Stimulated activated CD8-positive, alpha-beta memory T cell treated with anti-CD3 and anti-CD28 coated beads, Interleukin-7, amount 100 ng/mL, for 48 hours (primary cell): ENCODE measurements around the gene BPIFA1.

ENCODE experiments used
- DNase-seq, 2 donors: peaks; one replicate each; pipeline ENCODE4 v3.0.0-alpha.2; 2020; ENCODE audit warnings: low read depth in 1 of 2; ENCODE audit errors: extremely low read depth in 1 of 2

Gene BPIFA1

DNA sequence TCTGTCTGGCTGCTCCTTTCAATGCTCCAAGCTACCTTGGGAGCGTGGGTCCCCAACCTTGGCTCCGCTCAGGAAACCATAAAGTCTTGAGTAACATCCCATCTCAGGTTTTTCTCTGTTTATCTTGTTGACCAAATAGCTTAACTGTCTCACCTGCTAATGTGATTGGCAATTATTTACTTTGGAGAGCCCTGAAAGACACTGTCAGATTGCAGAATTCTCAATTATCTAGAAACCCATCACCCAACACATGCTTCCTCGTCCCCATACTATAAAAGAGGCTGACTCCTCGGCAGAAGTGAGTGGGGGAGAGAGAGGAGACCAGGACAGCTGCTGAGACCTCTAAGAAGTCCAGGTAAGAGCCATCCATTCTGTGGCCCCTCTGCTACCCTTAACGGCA is at the start of gene BPIFA1:
Gene BPIFA1, plus strand, starts transcription at position 301 of the 400 bp plus-strand sequence. CDS start 1,716 bp downstream, outside the sequence.
- DNase-seq, result no peak

DNA sequence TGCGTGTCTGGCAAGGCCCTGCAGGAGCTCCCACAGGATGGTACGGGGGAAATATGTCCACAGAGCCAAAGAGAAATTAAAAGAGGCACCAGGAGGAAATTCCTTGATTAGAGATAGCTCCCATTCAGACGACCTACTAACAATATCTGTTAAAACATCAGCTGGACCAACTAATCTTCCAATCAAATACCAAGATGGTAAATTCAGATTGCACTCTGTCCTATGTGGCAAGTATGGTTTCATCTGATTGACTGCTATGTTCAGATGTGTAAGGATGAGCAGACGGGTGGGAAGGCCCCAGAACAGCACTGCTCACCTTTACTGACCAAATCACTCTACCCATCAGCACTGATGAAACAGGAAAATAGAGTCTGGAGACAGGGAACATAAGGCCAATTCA is 48.3 kb upstream of the BPIFA1 start:
- DNase-seq, result no peak

DNA sequence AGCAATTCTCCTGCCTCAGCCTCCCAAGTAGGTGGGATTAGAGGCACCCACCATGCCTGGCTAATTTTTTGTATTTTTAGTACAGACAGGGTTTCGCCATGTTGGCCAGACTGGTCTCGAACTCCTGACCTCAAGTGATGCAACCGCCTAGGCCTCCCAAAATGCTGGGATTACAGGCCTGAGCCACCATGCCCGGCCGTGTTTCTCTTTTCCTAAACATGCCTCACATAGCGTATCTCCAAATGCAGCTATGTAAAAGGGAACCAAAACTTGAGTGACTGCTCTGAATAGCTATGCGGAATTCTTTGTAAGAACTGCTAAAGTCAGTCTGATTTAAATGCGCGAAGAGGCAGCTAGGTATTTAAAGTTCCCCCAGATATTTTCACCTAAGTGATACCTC is 47.4 kb upstream of the BPIFA1 start:
- no peak for DNase-seq

DNA sequence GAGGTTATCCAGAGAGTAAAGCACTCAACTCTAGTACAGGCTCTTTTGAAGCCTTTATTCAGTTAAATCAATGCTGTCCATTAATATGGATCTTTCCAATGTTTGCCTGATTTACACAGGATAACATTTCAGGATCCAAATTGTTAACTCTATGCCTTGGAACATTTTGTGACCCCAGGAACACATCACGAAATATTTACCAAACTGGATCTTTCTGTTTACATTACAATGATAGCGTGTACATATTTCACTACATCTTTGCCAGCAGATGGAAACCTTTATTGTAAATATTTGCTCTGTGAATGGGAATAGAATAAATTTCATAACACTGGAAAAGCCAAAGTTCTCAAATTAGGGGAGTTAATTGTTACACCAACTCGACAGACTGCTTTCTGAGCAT is 44.3 kb upstream of the BPIFA1 start:
- DNase-seq, result no peak

- no peak for DNase-seq
These were observed 43.8 kb upstream of the BPIFA1 start for GRCh38 chr20:33191955-33192354.

- DNase-seq, result no peak
These were observed 42.8 kb upstream of the BPIFA1 start for GRCh38 chr20:33192912-33193501.

GRCh38 chr20:33199026-33199425 is 36.8 kb upstream of the BPIFA1 start:
- no peak for DNase-seq

DNA sequence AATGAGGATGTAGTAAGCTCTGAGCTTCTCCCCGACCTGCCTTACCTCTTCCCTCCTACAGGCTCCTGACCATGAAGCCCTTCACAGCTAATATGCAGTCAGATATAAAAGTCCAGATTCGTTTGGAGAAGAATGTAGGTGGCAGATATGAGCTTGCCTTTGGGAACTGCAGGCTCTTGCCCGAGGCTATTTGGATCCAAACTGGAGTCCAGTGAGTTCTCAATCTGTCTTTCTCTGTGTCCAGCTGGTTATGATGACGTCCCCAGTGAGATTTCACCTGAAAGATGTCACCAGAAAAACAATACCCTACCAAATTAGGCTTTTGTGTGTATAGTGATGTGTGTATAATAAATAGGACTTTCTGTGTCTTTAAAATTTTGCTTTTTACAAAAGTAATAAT is 33.3 kb upstream of the BPIFA1 start:
- no peak for DNase-seq

- no peak for DNase-seq
These were observed 32.4 kb upstream of the BPIFA1 start for GRCh38 chr20:33203444-33203843.

DNA sequence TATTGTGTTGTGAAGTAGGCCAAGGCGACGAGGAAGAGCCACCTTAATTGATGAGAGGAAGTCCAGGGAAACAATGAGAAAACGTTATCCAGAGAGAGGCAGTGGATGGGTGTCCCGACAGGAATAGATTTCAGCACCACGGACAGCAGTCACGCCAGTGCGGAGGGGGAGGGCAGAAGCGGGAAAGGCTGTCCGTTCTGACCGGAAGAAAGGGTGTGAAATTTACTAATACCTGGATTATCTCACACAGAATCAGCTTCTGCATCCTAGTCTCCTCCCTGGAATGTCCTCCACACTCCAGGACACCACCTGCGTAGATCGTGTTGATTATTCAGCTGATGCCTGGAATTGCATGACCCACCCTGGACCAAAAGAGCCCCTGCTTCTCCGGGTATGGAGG is 26.0 kb upstream of the BPIFA1 start:
- no peak for DNase-seq

- no peak for DNase-seq
These were observed 25.4 kb upstream of the BPIFA1 start for GRCh38 chr20:33210371-33210770.

- no peak for DNase-seq
These were observed 23.9 kb upstream of the BPIFA1 start for GRCh38 chr20:33211817-33212424.

DNA sequence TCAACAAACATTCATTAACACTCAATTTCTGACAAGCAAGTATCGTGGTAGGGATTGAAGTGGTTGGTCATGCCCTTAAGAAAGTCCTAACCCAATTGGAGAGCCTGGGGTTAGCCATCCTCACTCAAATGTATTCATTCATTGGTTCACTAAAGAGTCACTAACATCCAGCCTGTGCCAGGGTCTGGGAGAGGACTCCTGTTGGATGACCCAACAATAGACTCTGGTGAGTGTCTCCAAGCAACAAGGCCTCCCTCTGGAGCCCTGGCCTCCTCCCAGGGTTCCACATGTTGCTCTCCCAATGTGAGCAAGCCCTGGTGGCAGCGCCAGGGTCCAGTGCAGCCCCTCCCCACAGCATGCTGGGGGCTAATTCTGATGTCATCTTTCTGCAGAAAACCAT is 18.7 kb upstream of the BPIFA1 start, which contains the start of gene BPIFA3:
Gene BPIFA3, plus strand, starts transcription at position 301 of the 400 bp plus-strand sequence. CDS start 185 bp downstream, outside the sequence.
- no peak for DNase-seq

DNA sequence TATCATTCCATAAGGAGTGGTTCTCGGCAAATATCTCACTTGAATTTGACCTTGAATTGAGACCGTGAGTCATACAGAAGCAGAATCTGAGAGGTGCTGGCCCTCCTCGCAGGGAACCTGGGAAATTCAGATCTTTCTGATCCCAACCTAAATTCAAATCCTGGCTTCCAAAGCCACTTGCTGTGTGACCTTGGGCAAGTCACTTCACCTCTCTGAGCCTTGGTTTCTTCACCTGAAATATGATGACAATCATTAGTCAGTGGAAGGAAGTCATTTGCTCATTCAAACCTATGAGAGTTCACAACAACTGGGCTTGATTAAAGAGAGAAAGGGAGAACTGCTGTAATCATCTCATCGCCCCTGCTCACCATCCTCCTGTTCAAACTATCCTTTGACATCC is 11.4 kb upstream of the BPIFA1 start:
- no peak for DNase-seq

DNA sequence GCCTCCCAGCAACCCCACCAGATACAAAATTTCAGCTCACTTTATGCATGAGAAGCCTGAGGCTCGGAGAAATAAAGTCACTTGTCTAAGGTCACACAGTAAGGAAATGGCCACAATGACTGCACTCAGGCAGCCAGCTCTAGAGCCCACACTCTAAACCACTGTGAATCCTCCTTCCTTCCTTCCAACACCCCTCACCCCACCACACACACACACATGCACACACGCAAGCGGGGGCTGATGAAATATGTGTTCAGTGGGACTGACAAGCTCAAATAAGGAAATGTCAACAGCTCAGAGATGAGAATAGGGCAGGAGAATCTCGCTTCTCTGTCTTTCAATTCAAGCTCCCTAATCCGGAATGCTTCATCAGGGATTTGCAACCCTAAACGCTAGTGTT is 6.0 kb upstream of the BPIFA1 start:
- DNase-seq, result no peak

GRCh38 chr20:33231237-33231636 is 4.6 kb upstream of the BPIFA1 start:
- DNase-seq, result no peak

- no peak for DNase-seq
These were observed 3.2 kb upstream of the BPIFA1 start for GRCh38 chr20:33232486-33233072.

GRCh38 chr20:33233129-33233774 is 2.5 kb upstream of the BPIFA1 start:
- no peak for DNase-seq

GRCh38 chr20:33234050-33234449 is 1.7 kb upstream of the BPIFA1 start:
- DNase-seq, result no peak

GRCh38 chr20:33236351-33236750 is 555 bp downstream of the BPIFA1 start:
- DNase-seq, result no peak

DNA sequence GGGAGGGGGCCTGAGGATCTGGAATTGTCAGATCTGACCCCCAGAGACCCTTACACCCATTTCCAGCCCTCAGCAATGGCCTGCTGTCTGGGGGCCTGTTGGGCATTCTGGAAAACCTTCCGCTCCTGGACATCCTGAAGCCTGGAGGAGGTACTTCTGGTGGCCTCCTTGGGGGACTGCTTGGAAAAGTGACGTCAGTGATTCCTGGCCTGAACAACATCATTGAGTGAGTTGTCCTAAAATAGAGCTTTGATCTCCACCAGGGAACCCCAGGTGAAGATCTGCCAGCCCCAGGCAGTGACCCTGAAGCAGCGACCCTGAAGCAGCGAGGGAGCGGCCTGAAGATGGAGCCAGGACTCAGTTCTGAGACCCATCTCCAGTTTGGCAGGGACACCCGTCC is 2.2 kb downstream of the BPIFA1 start:
- no peak for DNase-seq

DNA sequence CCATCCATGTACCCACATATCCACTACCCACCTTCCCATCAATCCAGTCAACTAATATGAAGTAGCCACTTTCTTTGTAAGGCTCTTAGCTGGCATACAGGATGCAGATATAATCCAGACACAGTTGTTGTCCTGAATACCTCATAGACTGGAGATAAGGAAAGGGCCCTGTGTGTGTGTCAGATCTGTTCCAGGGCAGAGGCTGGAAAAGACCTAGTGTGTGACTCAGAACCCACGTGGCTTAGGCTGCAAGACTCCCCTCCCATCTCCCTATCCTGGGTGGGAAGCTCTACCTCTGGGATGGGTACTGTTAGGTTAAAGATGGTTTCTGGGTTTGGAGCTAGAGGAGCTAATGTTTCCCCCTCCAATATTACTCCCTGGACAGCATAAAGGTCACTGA is 3.6 kb downstream of the BPIFA1 start:
- no peak for DNase-seq
